GM23338 (cell line): ENCODE measurements around the gene SEC61A1. TPM values are rescaled to one million over a fixed set of nuclear protein-coding genes. Genes with fewer than 3 reads are reported as not detected.

Source experiments
- ATAC-seq: fragments of 200-7000 bp; cut with Tn5 transposase; 3 replicates; pipeline ENCODE4 v1.9.1; 2020
- DNase-seq: peaks from one replicate; pipeline ENCODE4 v3.0.0-alpha.2; 2015; ENCODE audit warnings: low spot score
- H2AFZ ChIP-seq: fragments of 200-600 bp; sonication (generic); 2 replicates; pipeline ENCODE4 v1.8.0; 2016; ENCODE audit warnings: antibody characterized with exemption, mild to moderate bottlenecking, moderate library complexity
- H3F3A ChIP-seq: fragments of 200-600 bp; sonication (generic); replicated peaks from 2 replicates; pipeline ENCODE4 v1.8.0; 2017; ENCODE audit warnings: antibody characterized with exemption, mixed run types, low read depth
- H3K27ac ChIP-seq: fragments of 200-600 bp; sonication (generic); 2 replicates; pipeline ENCODE4 v1.6.1; 2016; ENCODE audit warnings: low read depth
- H3K27me3 ChIP-seq: fragments of 200-600 bp; sonication (generic); 2 replicates; pipeline ENCODE4 v1.8.0; 2016; ENCODE audit warnings: mild to moderate bottlenecking, mixed run types, moderate library complexity; ENCODE audit not compliant: insufficient read depth
- H3K36me3 ChIP-seq: fragments of 200-600 bp; sonication (generic); 2 replicates; pipeline ENCODE4 v1.8.0; 2016; ENCODE audit warnings: mild to moderate bottlenecking; ENCODE audit not compliant: insufficient read depth
- H3K4me1 ChIP-seq: fragments of 200-600 bp; sonication (generic); 2 replicates; pipeline ENCODE4 v1.8.0; 2016; ENCODE audit warnings: mild to moderate bottlenecking, moderate library complexity; ENCODE audit not compliant: insufficient read depth
- H3K4me2 ChIP-seq: fragments of 200-600 bp; sonication (generic); 2 replicates; pipeline ENCODE4 v1.7.1; 2017; ENCODE audit warnings: mixed run types
- H3K4me3 ChIP-seq: fragments of 200-600 bp; sonication (generic); 2 replicates; pipeline ENCODE4 v1.6.1; 2016; ENCODE audit warnings: mixed run types
- H3K79me2 ChIP-seq: fragments of 200-600 bp; sonication (generic); replicated peaks from 2 replicates; pipeline ENCODE4 v1.8.0; 2017; ENCODE audit warnings: mild to moderate bottlenecking; ENCODE audit not compliant: insufficient read depth
- H3K9me2 ChIP-seq: fragments of 200-600 bp; sonication (generic); 2 replicates; pipeline ENCODE4 v1.8.0; 2017; ENCODE audit not compliant: insufficient read depth
- H4K20me1 ChIP-seq: fragments of 200-600 bp; sonication (generic); replicated peaks from 2 replicates; pipeline ENCODE4 v1.8.0; 2017; ENCODE audit warnings: mild to moderate bottlenecking; ENCODE audit not compliant: insufficient read depth
- H3K27ac Mint-ChIP-seq: 2 replicates; pipeline ENCODE4 v1.8.0; 2020; ENCODE audit warnings: inconsistent platforms, mild to moderate bottlenecking, moderate library complexity, mixed read lengths
- H3K27me3 Mint-ChIP-seq: 3 replicates; pipeline ENCODE4 v1.8.0; 2022; ENCODE audit warnings: low read depth, mild to moderate bottlenecking, moderate library complexity, mixed read lengths, inconsistent platforms; ENCODE audit not compliant: insufficient read depth, poor library complexity
- H3K36me3 Mint-ChIP-seq: 3 replicates; pipeline ENCODE4 v1.8.0; 2021; ENCODE audit warnings: low read depth, mild to moderate bottlenecking, inconsistent platforms, moderate library complexity, mixed read lengths
- H3K4me1 Mint-ChIP-seq: 3 replicates; pipeline ENCODE4 v1.8.0; 2020; ENCODE audit warnings: mild to moderate bottlenecking, inconsistent platforms, mixed read lengths
- H3K4me3 Mint-ChIP-seq: 3 replicates; pipeline ENCODE4 v1.8.0; 2021; ENCODE audit warnings: moderate library complexity, mild to moderate bottlenecking, inconsistent platforms, mixed read lengths
- H3K9me3 Mint-ChIP-seq: 3 replicates; pipeline ENCODE4 v1.8.0; 2020; ENCODE audit warnings: moderate library complexity, mild to moderate bottlenecking, inconsistent platforms, mixed read lengths
- EZH2phosphoT487 ChIP-seq: fragments of 200-600 bp; sonication (generic); IDR thresholded peaks from one replicate; pipeline ENCODE4 v1.8.1; 2018; ENCODE audit warnings: antibody characterized with exemption; ENCODE audit not compliant: unreplicated experiment
- REST ChIP-seq: IDR thresholded peaks from one replicate; pipeline ENCODE4 v1.6.1; 2018; ENCODE audit warnings: antibody characterized with exemption; ENCODE audit not compliant: unreplicated experiment
- STAT1 ChIP-seq: IDR thresholded peaks from one replicate; pipeline ENCODE4 v1.6.1; 2016; ENCODE audit warnings: antibody characterized with exemption; ENCODE audit not compliant: unreplicated experiment
- ZNF114 ChIP-seq: fragments of 250-450 bp; sonication (Bioruptor Pico); IDR thresholded peaks from 2 replicates; pipeline ENCODE4 v1.5.0; 2020; ENCODE audit warnings: mild to moderate bottlenecking, moderate library complexity
- ZNF462 ChIP-seq: fragments of 250-450 bp; sonication (Bioruptor Pico); IDR thresholded peaks from 2 replicates; pipeline ENCODE4 v1.5.0; 2020; ENCODE audit warnings: mild to moderate bottlenecking, moderate library complexity
- polyA plus RNA-seq: library from polyadenylated mRNA; unstranded; fragments of >200 nt; fragmentation: Nextera tagmentation; extraction: Ambion mirVana; gene quantifications from 2 replicates; pipeline ENCODE4 v1.2.1, GENCODE V29; 2016
- total RNA-seq: library from RNA; depleted of rRNA; stranded (reverse); fragments of >200 nt; shearing (Covaris generic); gene quantifications from 2 replicates; pipeline ENCODE4 v1.2.3, GENCODE V29; 2014

The SEC61A1 gene
- total and polyA plus RNA-seq, 2 experiments from 2014 or later = 44.8 to 184 TPM

GRCh38 chr3:128098234-128098633 lies 46.0 kb downstream of the SEC61A1 start (continued):
- TF ChIP-seq ZNF462 (CRISPR knock-in tag) = no peak

GRCh38 chr3:128100161-128100560 lies 47.9 kb downstream of the SEC61A1 start:
- no peaks in the 10 kb centered on the region for H3K9me2 ChIP-seq
- no peaks in the 10 kb centered on the region for H3K27me3 Mint-ChIP-seq
- peaks cover 36% of the 10 kb centered on the region for H4K20me1 ChIP-seq
- H3K9me3 Mint-ChIP-seq = no peaks in the 10 kb centered on the region
- H3F3A ChIP-seq = peaks cover 10% of the 10 kb centered on the region; the same call in 1 of the 2 replicates
- H3K4me3 ChIP-seq = no peak overlapping the region
- 0 out of 2 replicates have a peak overlapping the region, but pooled peaks have one; percentile 87 for H3K27ac ChIP-seq
- no peak; the same call in 2 of the 3 replicates for ATAC-seq
- no peak for DNase-seq
- peak overlapping the region; percentile 46; the same call in 1 of the 2 replicates for H3K27ac Mint-ChIP-seq
- peaks cover 39% of the 10 kb centered on the region for H3K36me3 ChIP-seq
- H3K79me2 ChIP-seq = peaks cover 55% of the 10 kb centered on the region
- H3K4me1 ChIP-seq = peaks cover 64% of the 10 kb centered on the region
- peaks cover 94% of the 10 kb centered on the region for H3K36me3 Mint-ChIP-seq
- H3K4me1 Mint-ChIP-seq = peaks cover 59% of the 10 kb centered on the region
- H3K27me3 ChIP-seq = no peaks in the 10 kb centered on the region
- H3K4me2 ChIP-seq = no peak overlapping the region; the same call in 1 of the 2 replicates
- no peak overlapping the region for H3K4me3 Mint-ChIP-seq
- H2AFZ ChIP-seq = no peak overlapping the region
- TF ChIP-seq EZH2phosphoT487 (no peak), ZNF114 (no peak), REST (no peak), ZNF462 (CRISPR knock-in tag) (no peak), STAT1 (no peak)
